Nephron progenitor cell (in vitro differentiated cells): ENCODE data around the gene SMIM36.

ENCODE experiments used
- DNase-seq: peaks from one replicate; pipeline ENCODE4 v3.0.0; 2021
- H3K27ac Mint-ChIP-seq: 2 replicates; pipeline ENCODE4 v1.8.0; 2021; ENCODE audit warnings: mild to moderate bottlenecking, moderate library complexity, mixed read lengths
- H3K27me3 Mint-ChIP-seq: 2 replicates; pipeline ENCODE4 v1.8.0; 2021; ENCODE audit warnings: mild to moderate bottlenecking, low read depth, mixed read lengths; ENCODE audit not compliant: poor library complexity
- H3K36me3 Mint-ChIP-seq: 2 replicates; pipeline ENCODE4 v1.8.0; 2021; ENCODE audit warnings: low read depth, mixed read lengths
- H3K4me1 Mint-ChIP-seq: 2 replicates; pipeline ENCODE4 v1.8.0; 2021; ENCODE audit warnings: mixed read lengths
- H3K4me3 Mint-ChIP-seq: 2 replicates; pipeline ENCODE4 v1.8.0; 2021; ENCODE audit warnings: mild to moderate bottlenecking, moderate library complexity, mixed read lengths
- H3K9me3 Mint-ChIP-seq: 2 replicates; pipeline ENCODE4 v1.8.0; 2021; ENCODE audit warnings: mild to moderate bottlenecking, moderate library complexity, mixed read lengths
- TF ChIP-seq, protein P1 (sequence below): fragments of 200-600 bp; sonication (generic); IDR thresholded peaks from 2 replicates; pipeline ENCODE4 v1.5.0; 2021; ENCODE audit warnings: antibody characterized with exemption

Gene SMIM36

GRCh38 chr17:55436224-55437158 lies 74.8 kb downstream of the SMIM36 start:
- Mint-ChIP-seq H3K4me1 (peaks cover 14% of the 10 kb centered on the region), H3K4me3 (no peak overlapping the region)
- TF ChIP-seq, protein P1, sequence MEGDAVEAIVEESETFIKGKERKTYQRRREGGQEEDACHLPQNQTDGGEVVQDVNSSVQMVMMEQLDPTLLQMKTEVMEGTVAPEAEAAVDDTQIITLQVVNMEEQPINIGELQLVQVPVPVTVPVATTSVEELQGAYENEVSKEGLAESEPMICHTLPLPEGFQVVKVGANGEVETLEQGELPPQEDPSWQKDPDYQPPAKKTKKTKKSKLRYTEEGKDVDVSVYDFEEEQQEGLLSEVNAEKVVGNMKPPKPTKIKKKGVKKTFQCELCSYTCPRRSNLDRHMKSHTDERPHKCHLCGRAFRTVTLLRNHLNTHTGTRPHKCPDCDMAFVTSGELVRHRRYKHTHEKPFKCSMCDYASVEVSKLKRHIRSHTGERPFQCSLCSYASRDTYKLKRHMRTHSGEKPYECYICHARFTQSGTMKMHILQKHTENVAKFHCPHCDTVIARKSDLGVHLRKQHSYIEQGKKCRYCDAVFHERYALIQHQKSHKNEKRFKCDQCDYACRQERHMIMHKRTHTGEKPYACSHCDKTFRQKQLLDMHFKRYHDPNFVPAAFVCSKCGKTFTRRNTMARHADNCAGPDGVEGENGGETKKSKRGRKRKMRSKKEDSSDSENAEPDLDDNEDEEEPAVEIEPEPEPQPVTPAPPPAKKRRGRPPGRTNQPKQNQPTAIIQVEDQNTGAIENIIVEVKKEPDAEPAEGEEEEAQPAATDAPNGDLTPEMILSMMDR: no peak

GRCh38 chr17:55435408-55435807 lies 75.8 kb downstream of the SMIM36 start:
- no peak overlapping the region for H3K27ac Mint-ChIP-seq
- no peak for DNase-seq
- H3K4me3 Mint-ChIP-seq: no peak overlapping the region
- no peaks in the 10 kb centered on the region for H3K27me3 Mint-ChIP-seq
- H3K9me3 Mint-ChIP-seq: peaks cover 3% of the 10 kb centered on the region
- TF ChIP-seq, protein P1: no peak
- H3K36me3 Mint-ChIP-seq: no peaks in the 10 kb centered on the region
- H3K4me1 Mint-ChIP-seq: peaks cover 22% of the 10 kb centered on the region

More at GRCh38 chr17:55436224-55437158, 74.8 kb downstream of the SMIM36 start:
- H3K27me3 Mint-ChIP-seq: no peaks in the 10 kb centered on the region
- H3K36me3 Mint-ChIP-seq: no peaks in the 10 kb centered on the region
- no peak overlapping the region for H3K27ac Mint-ChIP-seq
- peaks cover 3% of the 10 kb centered on the region for H3K9me3 Mint-ChIP-seq
- DNase-seq: no peak

- Mint-ChIP-seq H3K36me3 (no peaks in the 10 kb centered on the region), H3K4me1 (peaks cover 24% of the 10 kb centered on the region), H3K9me3 (peaks cover 3% of the 10 kb centered on the region), H3K27ac (no peak overlapping the region), H3K27me3 (no peaks in the 10 kb centered on the region), H3K4me3 (no peak overlapping the region)
- TF ChIP-seq, protein P1: no peak
- no peak for DNase-seq
Observed at GRCh38 chr17:55434721-55435120, 76.5 kb downstream of the SMIM36 start.

- H3K36me3 Mint-ChIP-seq: no peaks in the 10 kb centered on the region
- no peaks in the 10 kb centered on the region for H3K27me3 Mint-ChIP-seq
- H3K4me1 Mint-ChIP-seq: peaks cover 24% of the 10 kb centered on the region
- DNase-seq: no peak
- TF ChIP-seq, protein P1: no peak
- no peak overlapping the region for H3K4me3 Mint-ChIP-seq
- peaks cover 3% of the 10 kb centered on the region for H3K9me3 Mint-ChIP-seq
- no peak overlapping the region for H3K27ac Mint-ChIP-seq
Observed at GRCh38 chr17:55433629-55434422, 77.4 kb downstream of the SMIM36 start.

DNA sequence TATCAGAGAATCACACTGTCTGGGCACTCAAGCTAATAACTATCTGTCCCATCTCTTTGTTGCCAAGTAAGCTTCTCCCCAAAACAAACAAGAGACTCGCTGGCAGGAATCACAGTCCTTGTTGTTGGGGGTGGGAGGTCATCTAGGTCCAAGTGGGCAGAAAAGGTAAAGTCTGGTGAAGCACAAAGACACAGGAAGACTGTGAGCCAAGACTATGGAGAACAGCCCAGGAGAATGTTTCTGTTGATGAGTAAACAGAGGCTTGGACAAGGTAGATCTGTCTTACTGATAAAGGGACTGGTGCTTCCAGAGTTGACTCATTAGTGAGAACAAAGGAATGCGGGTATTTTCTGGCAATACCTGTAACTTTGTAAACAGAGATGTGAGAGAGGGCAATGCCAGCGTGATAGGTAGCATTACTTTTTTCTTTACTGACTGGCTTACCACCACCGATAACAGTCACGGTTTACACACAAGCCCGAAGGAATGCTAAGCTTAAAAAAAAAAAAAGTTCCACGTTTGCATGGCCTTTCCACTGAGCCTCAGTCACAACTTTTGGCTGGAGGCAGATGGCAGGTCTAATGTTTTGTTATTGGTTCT lies 78.1 kb downstream of the SMIM36 start:
- H3K27me3 Mint-ChIP-seq: no peaks in the 10 kb centered on the region
- DNase-seq: no peak
- H3K4me1 Mint-ChIP-seq: peaks cover 24% of the 10 kb centered on the region
- no peaks in the 10 kb centered on the region for H3K36me3 Mint-ChIP-seq
- TF ChIP-seq, protein P1: no peak
- peaks cover 3% of the 10 kb centered on the region for H3K9me3 Mint-ChIP-seq
- no peak overlapping the region for H3K27ac Mint-ChIP-seq
- H3K4me3 Mint-ChIP-seq: no peak overlapping the region
